Endodermal cell (in vitro differentiated cells): Measurements from ENCODE around the gene PIM3. TPM values are rescaled to one million over a fixed set of nuclear protein-coding genes. Genes with fewer than 3 reads are reported as not detected.

Experiments used
- DNase-seq: peaks from one replicate; pipeline ENCODE4 v3.0.0-alpha.2; 2017
- H3K27ac ChIP-seq: 2 replicates; pipeline ENCODE4 v1.5.1; 2013; ENCODE audit warnings: mild to moderate bottlenecking, low read depth, low read length, moderate library complexity
- H3K27me3 ChIP-seq: 2 replicates; pipeline ENCODE4 v1.6.1; 2013; ENCODE audit warnings: mild to moderate bottlenecking, low read length, moderate library complexity; ENCODE audit not compliant: insufficient read depth, control insufficient read depth, poor library complexity, severe bottlenecking
- H3K36me3 ChIP-seq: 2 replicates; pipeline ENCODE4 v1.7.0; 2013; ENCODE audit warnings: mild to moderate bottlenecking, low read length, moderate library complexity; ENCODE audit not compliant: control insufficient read depth, insufficient read depth
- H3K4me1 ChIP-seq: one replicate; pipeline ENCODE4 v1.7.0; 2013; ENCODE audit warnings: low read length; ENCODE audit not compliant: control insufficient read depth, insufficient read depth
- H3K4me3 ChIP-seq: 2 replicates; pipeline ENCODE4 v1.5.1; 2013; ENCODE audit warnings: mild to moderate bottlenecking, low read length, moderate library complexity
- H3K9ac ChIP-seq: 2 replicates; pipeline ENCODE4 v1.6.1; 2013; ENCODE audit warnings: mild to moderate bottlenecking, low read length, moderate library complexity; ENCODE audit not compliant: poor library complexity, severe bottlenecking; ENCODE audit errors: extremely low read depth
- H3K9me3 ChIP-seq: 2 replicates; pipeline ENCODE4 v1.6.1; 2013; ENCODE audit warnings: mild to moderate bottlenecking, low read length, moderate library complexity; ENCODE audit not compliant: control insufficient read depth
- H3K27ac Mint-ChIP-seq: 2 replicates; pipeline ENCODE4 v1.8.0; 2020; ENCODE audit warnings: mixed read lengths
- H3K27me3 Mint-ChIP-seq: 2 replicates; pipeline ENCODE4 v1.8.0; 2021; ENCODE audit warnings: mild to moderate bottlenecking, mixed read lengths; ENCODE audit not compliant: insufficient read depth
- H3K36me3 Mint-ChIP-seq: 2 replicates; pipeline ENCODE4 v1.8.0; 2020; ENCODE audit warnings: low read depth, mixed read lengths
- H3K4me1 Mint-ChIP-seq: 2 replicates; pipeline ENCODE4 v1.8.0; 2020; ENCODE audit warnings: mixed read lengths
- H3K4me3 Mint-ChIP-seq: 2 replicates; pipeline ENCODE4 v1.8.0; 2020; ENCODE audit warnings: mild to moderate bottlenecking, moderate library complexity, mixed read lengths
- H3K9me3 Mint-ChIP-seq: 2 replicates; pipeline ENCODE4 v1.8.0; 2020; ENCODE audit warnings: mild to moderate bottlenecking, mixed read lengths
- CTCF ChIP-seq: fragments of 200-600 bp; sonication (generic); conservative IDR thresholded peaks from 2 replicates; pipeline ENCODE4 v1.5.0; 2021; ENCODE audit warnings: antibody characterized with exemption, mild to moderate bottlenecking
- WGBS, 2 experiments: methylation state at CpG; one replicate each; pipeline versions ENCODE4 v1.1.5 to v1.1.7; 2013; ENCODE audit warnings: missing lambda C conversion rate in 2 of 2, mixed read lengths in 1 of 2; ENCODE audit not compliant: insufficient coverage in 1 of 2, insufficient read length in 1 of 2; 5-methylcytosine and 5-hydroxymethylcytosine counted together
- total RNA-seq, 2 donors: library from RNA; stranded (reverse); fragmentation: NEBNext Ultra II Directional in 1 of 2; extraction: Animal tissue kit (Norgen Biotek cat#: 25700) in 1 of 2; gene quantifications; 2 replicates in 1 of 2; 3 replicates in 1 of 2; pipeline ENCODE4 v1.2.1, GENCODE V29; 2021

PIM3 gene
- total RNA-seq, 2 donors from 2014 or later, result 31.5 to 36.6 TPM

- Histone ChIP-seq H3K4me3 (peak overlapping the region; percentile 75), H3K4me1 (peaks cover 9% of the 10 kb centered on the region), H3K27me3 (no peaks in the 10 kb centered on the region), H3K36me3 (peaks cover 17% of the 10 kb centered on the region), H3K27ac (no peak overlapping the region), H3K9me3 (no peaks in the 10 kb centered on the region), H3K9ac (no peak overlapping the region)
- Mint-ChIP-seq H3K27ac (peak overlapping the region; percentile 13), H3K27me3 (no peaks in the 10 kb centered on the region), H3K36me3 (peaks cover 9% of the 10 kb centered on the region), H3K4me1 (peaks cover 4% of the 10 kb centered on the region), H3K4me3 (peak overlapping the region; percentile 83), H3K9me3 (no peaks in the 10 kb centered on the region)
- peak; percentile 55 for DNase-seq
- 89 to 92% methylated on average over 15 to 29 of the region's 29 CpGs for WGBS, 2 experiments
- TF ChIP-seq CTCF, result no peak
These were observed 1.4 kb upstream of the PIM3 start for GRCh38 chr22:49958931-49959781.

DNA sequence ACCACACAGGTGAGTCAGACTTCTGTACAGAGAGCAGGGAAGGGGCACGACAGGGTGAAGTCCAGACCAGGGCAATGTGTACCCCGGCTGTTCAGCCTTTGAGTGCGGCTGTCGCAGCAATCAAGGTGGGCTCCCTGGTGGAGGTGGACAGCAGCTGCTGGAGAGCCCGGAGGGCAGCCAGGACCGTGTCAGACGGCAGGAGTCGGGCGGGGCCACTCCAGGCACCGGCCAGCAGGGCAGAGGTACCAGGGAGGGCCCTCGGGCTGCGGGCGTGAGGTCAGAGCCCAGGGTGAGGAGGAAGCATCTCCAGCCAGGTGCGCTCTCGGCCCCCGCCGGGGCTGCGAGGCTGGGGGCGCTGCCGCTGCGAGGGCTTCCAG lies 802 bp upstream of the PIM3 start:
- Mint-ChIP-seq H3K27me3 (no peaks in the 10 kb centered on the region), H3K27ac (no peak overlapping the region), H3K36me3 (peaks cover 9% of the 10 kb centered on the region), H3K4me1 (peaks cover 4% of the 10 kb centered on the region), H3K9me3 (no peaks in the 10 kb centered on the region), H3K4me3 (peak overlapping the region; percentile 83)
- TF ChIP-seq CTCF, result no peak
- Histone ChIP-seq H3K9ac (peak overlapping the region; percentile 11), H3K4me1 (peaks cover 9% of the 10 kb centered on the region), H3K36me3 (peaks cover 18% of the 10 kb centered on the region), H3K9me3 (no peaks in the 10 kb centered on the region), H3K4me3 (peak overlapping the region; percentile 75), H3K27ac (no peak overlapping the region), H3K27me3 (no peaks in the 10 kb centered on the region)
- DNase-seq, result no peak
- WGBS, 2 experiments, result 26 to 31% methylated on average over 5 to 21 of the region's 21 CpGs

DNA sequence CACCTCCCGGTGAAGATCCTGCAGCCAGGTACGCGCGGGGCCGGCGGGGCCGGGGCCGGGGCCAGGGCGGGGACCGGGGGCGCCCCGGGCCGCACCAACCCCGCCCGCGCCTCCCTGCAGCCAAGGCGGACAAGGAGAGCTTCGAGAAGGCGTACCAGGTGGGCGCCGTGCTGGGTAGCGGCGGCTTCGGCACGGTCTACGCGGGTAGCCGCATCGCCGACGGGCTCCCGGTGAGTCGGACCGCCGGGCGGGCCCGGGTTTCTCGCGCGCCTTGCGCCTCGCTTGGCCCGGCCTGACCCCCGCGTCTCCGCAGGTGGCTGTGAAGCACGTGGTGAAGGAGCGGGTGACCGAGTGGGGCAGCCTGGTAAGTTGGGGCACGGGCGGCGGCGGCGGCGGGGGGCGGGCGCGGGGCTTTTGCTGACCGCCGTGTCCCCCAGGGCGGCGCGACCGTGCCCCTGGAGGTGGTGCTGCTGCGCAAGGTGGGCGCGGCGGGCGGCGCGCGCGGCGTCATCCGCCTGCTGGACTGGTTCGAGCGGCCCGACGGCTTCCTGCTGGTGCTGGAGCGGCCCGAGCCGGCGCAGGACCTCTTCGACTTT lies 531 bp downstream of the PIM3 start:
- H3K9ac ChIP-seq, result peak overlapping the region; percentile 55
- peak overlapping the region; percentile 85 for H3K27ac Mint-ChIP-seq
- peak overlapping the region; percentile 81 for H3K4me3 ChIP-seq
- H3K9me3 Mint-ChIP-seq, result no peaks in the 10 kb centered on the region
- no peak overlapping the region for H3K27ac ChIP-seq
- no peaks in the 10 kb centered on the region for H3K27me3 ChIP-seq
- TF ChIP-seq CTCF, result no peak
- H3K4me1 Mint-ChIP-seq, result peaks cover 4% of the 10 kb centered on the region
- WGBS, 2 experiments, result 0 to 1% methylated on average over 28 to 84 of the region's 84 CpGs
- peaks cover 18% of the 10 kb centered on the region for H3K36me3 ChIP-seq
- peak; percentile 81 for DNase-seq
- no peaks in the 10 kb centered on the region for H3K9me3 ChIP-seq
- H3K4me1 ChIP-seq, result peaks cover 9% of the 10 kb centered on the region
- no peaks in the 10 kb centered on the region for H3K27me3 Mint-ChIP-seq
- H3K4me3 Mint-ChIP-seq, result peak overlapping the region; percentile 83
- H3K36me3 Mint-ChIP-seq, result peaks cover 9% of the 10 kb centered on the region
